Upper lobe of left lung (tissue), 6 donors: ENCODE measurements around the gene PTPRK. TPM values are rescaled to one million over a fixed set of nuclear protein-coding genes. Genes with fewer than 3 reads are reported as not detected.

Source experiments
- ATAC-seq, 2 donors: fragments of 200-7000 bp; cut with Tn5 transposase; one replicate each; pipeline ENCODE4 v1.9.1; 2022; ENCODE audit warnings: mild to moderate bottlenecking in 2 of 2, moderate library complexity in 2 of 2; ENCODE audit not compliant: low FRiP score in 2 of 2
- DNase-seq, 2 donors: peaks; one replicate each; pipeline ENCODE4 v3.0.0-alpha.2; 2019 to 2020
- H3K27ac ChIP-seq, 4 donors: fragments of 200-600 bp; sonication (generic); one replicate each; pipeline ENCODE4 v1.5.1; 2016 to 2019
- H3K27me3 ChIP-seq, 4 donors: fragments of 200-600 bp; sonication (generic); one replicate each; pipeline ENCODE4 v1.5.1; 2017 to 2019
- H3K36me3 ChIP-seq, 4 donors: fragments of 200-600 bp; sonication (generic); one replicate each; pipeline ENCODE4 v1.5.1; 2016 to 2019
- H3K4me1 ChIP-seq, 4 donors: fragments of 200-600 bp; sonication (generic); one replicate each; pipeline ENCODE4 v1.5.1; 2018 to 2019
- H3K4me3 ChIP-seq, 4 donors: fragments of 200-600 bp; sonication (generic); one replicate each; pipeline ENCODE4 v1.5.1; 2017 to 2019; ENCODE audit warnings: mild to moderate bottlenecking in 2 of 4, moderate library complexity in 1 of 4
- H3K9me3 ChIP-seq, 4 donors: fragments of 200-600 bp; sonication (generic); one replicate each; pipeline ENCODE4 v1.5.1; 2018 to 2019
- CTCF ChIP-seq, 6 experiments: fragments of 450-650 bp in 4 of 6; fragments of 200-600 bp in 2 of 6; sonication (generic) in 2 of 6; IDR thresholded peaks; one replicate each; pipeline ENCODE4 v1.5.1; 2016 to 2019; ENCODE audit warnings: antibody characterized with exemption in 6 of 6
- EP300 ChIP-seq, 4 donors: sonication (generic); formaldehyde crosslinking; IDR thresholded peaks; one replicate each; pipeline ENCODE4 v1.5.1; 2017; ENCODE audit warnings: antibody characterized with exemption in 4 of 4, control low read depth in 2 of 4
- POLR2A ChIP-seq, 4 donors: fragments of 450-650 bp; IDR thresholded peaks; one replicate each; pipeline ENCODE4 v1.5.1; 2016 to 2017; ENCODE audit warnings: antibody characterized with exemption in 4 of 4, mild to moderate bottlenecking in 2 of 4
- POLR2AphosphoS5 ChIP-seq, 2 donors: sonication (generic); formaldehyde crosslinking; IDR thresholded peaks; one replicate each; pipeline ENCODE4 v1.5.1; 2017; ENCODE audit warnings: antibody characterized with exemption in 2 of 2
- WGBS, 2 donors: methylation state at CpG; one replicate each; pipeline ENCODE4 v1.1.5; 2017 to 2018; 5-methylcytosine and 5-hydroxymethylcytosine counted together
- total RNA-seq, 6 donors: library from RNA; depleted of rRNA in 4 of 6; stranded (reverse); fragments of >200 nt in 4 of 6; gene quantifications; one replicate each; pipeline versions ENCODE4 v1.1.0 to v1.2.1, GENCODE V29; 2016 to 2021
- donor health status: DM: no; HTN: no; CAD: no; lungs with moderate emphysema.
- donor health status: DM: no; HTN: yes; CAD: no; lungs with severe emphysema.

Gene PTPRK
- total RNA-seq, 6 donors from 2014 or later, result 42.7 to 97.4 (median 65.2) TPM

- 83 to 87% methylated on average over 2 of the region's 2 CpGs for WGBS, 2 donors
- no peak for TF ChIP-seq POLR2AphosphoS5 (IDR thresholded peaks at IDR 0.05)
- TF ChIP-seq POLR2A (IDR thresholded peaks at IDR 0.05), result no peak
- no peak for TF ChIP-seq EP300 (IDR thresholded peaks at IDR 0.05)
- no peak for TF ChIP-seq CTCF (IDR thresholded peaks at IDR 0.05)
- H3K27me3 ChIP-seq, result no peaks in the 10 kb centered on the region
- peaks cover 0 to 2% (median 0%) of the 10 kb centered on the region in 4 donors for H3K36me3 ChIP-seq
- no peak overlapping the region for H3K27ac ChIP-seq
- DNase-seq, result no peak
- ATAC-seq, result no peak
- H3K4me3 ChIP-seq, result no peak overlapping the region
- H3K9me3 ChIP-seq, result no peaks in the 10 kb centered on the region
- H3K4me1 ChIP-seq, result no peaks in the 10 kb centered on the region
Observed at GRCh38 chr6:128000363-128000762, 520.0 kb downstream of the PTPRK start.

GRCh38 chr6:127998985-127999384 lies 521.4 kb downstream of the PTPRK start:
- Histone ChIP-seq H3K9me3 (no peaks in the 10 kb centered on the region), H3K36me3 (no peaks in the 10 kb centered on the region), H3K27me3 (no peaks in the 10 kb centered on the region), H3K4me3 (no peak overlapping the region), H3K4me1 (no peaks in the 10 kb centered on the region), H3K27ac (no peak overlapping the region)
- ATAC-seq (no peak), DNase-seq (no peak)
- no peak for TF ChIP-seq POLR2AphosphoS5 (IDR thresholded peaks at IDR 0.05)
- no peak for TF ChIP-seq POLR2A (IDR thresholded peaks at IDR 0.05)
- TF ChIP-seq CTCF (IDR thresholded peaks at IDR 0.05), result no peak
- no peak for TF ChIP-seq EP300 (IDR thresholded peaks at IDR 0.05)
- WGBS, 2 donors, result 87 to 92% methylated on average over 4 of the region's 4 CpGs

- no peak for ATAC-seq
- Histone ChIP-seq H3K27me3 (no peaks in the 10 kb centered on the region), H3K9me3 (no peaks in the 10 kb centered on the region), H3K4me1 (no peaks in the 10 kb centered on the region), H3K27ac (no peak overlapping the region), H3K36me3 (no peaks in the 10 kb centered on the region), H3K4me3 (no peak overlapping the region)
- no peak for DNase-seq
- 87% methylated on average over 3 of the region's 3 CpGs for WGBS, 2 donors
- TF ChIP-seq POLR2A (IDR thresholded peaks at IDR 0.05) (no peak), CTCF (IDR thresholded peaks at IDR 0.05) (no peak), POLR2AphosphoS5 (IDR thresholded peaks at IDR 0.05) (no peak), EP300 (IDR thresholded peaks at IDR 0.05) (no peak)
Observed at GRCh38 chr6:127997496-127998164, 522.8 kb downstream of the PTPRK start.

DNA sequence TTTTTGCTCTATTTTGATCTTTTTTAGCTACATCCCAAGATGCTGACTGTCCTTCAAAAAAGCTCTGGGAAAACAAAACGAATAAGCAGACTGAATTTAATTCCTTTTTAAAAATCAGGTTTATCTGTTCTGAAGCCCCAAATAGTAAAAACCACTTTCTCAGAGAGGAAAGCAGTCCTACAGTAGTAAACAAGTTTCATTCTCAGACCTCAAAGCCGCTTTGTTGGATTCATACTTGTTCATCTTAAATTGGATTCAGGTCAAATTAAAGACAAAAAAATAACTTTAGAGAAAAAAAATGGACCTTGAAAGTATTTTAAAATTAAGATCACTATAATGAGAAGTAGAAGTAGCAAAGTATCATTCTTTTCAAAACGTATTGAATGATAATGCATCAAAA lies 523.5 kb downstream of the PTPRK start:
- ATAC-seq (no peak), DNase-seq (no peak)
- Histone ChIP-seq H3K27ac (no peak overlapping the region), H3K9me3 (no peaks in the 10 kb centered on the region), H3K27me3 (no peaks in the 10 kb centered on the region), H3K4me1 (no peaks in the 10 kb centered on the region), H3K4me3 (no peak overlapping the region), H3K36me3 (no peaks in the 10 kb centered on the region)
- WGBS, 2 donors, result 89 to 93% methylated on average over 3 of the region's 3 CpGs
- TF ChIP-seq POLR2A (IDR thresholded peaks at IDR 0.05), result no peak
- TF ChIP-seq POLR2AphosphoS5 (IDR thresholded peaks at IDR 0.05), result no peak
- TF ChIP-seq CTCF (IDR thresholded peaks at IDR 0.05), result no peak
- TF ChIP-seq EP300 (IDR thresholded peaks at IDR 0.05), result no peak

GRCh38 chr6:127992144-127992543 lies 528.3 kb downstream of the PTPRK start:
- Histone ChIP-seq H3K36me3 (peaks cover 0 to 3% (median 0%) of the 10 kb centered on the region in 4 donors), H3K27me3 (no peaks in the 10 kb centered on the region), H3K4me3 (no peak overlapping the region), H3K4me1 (no peaks in the 10 kb centered on the region), H3K27ac (no peak overlapping the region), H3K9me3 (no peaks in the 10 kb centered on the region)
- WGBS, 2 donors, result 87 to 90% methylated on average over 1 of the region's 1 CpG
- TF ChIP-seq POLR2A (IDR thresholded peaks at IDR 0.05) (no peak), CTCF (IDR thresholded peaks at IDR 0.05) (no peak), POLR2AphosphoS5 (IDR thresholded peaks at IDR 0.05) (no peak), EP300 (IDR thresholded peaks at IDR 0.05) (no peak)
- ATAC-seq (no peak), DNase-seq (no peak)
